Measurements from ENCODE around the gene ZNF536. TPM values are rescaled to one million over a fixed set of nuclear protein-coding genes. Genes with fewer than 3 reads are reported as not detected.

The ZNF536 gene
- total RNA-seq, 1 experiment from 2014 or later, result not detected

DNA sequence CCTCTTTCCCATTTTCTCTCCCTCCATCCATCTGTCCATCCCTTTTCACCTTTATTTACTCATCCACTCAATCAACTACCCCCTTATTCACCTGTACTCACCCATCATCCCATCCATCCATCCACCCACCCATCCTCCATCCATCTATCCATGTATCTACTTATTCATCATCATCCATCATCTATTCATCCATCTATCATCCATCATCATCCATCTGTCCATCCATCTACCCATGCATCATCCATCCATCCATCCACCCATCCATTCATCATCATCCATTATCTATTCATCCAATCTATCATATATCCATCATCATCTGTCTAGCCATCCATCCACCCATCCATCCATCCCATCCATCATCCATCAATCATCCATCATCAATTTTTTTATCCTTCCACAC, 48.3 kb upstream of the ZNF536 start:
- H3F3A ChIP-seq (ENCODE audit: low read length, unreplicated experiment), result no peaks in the 10 kb centered on the region
- no peaks in the 10 kb centered on the region for H3K27me3 ChIP-seq (ENCODE audit: low read length)
- no peaks in the 10 kb centered on the region for H3K36me3 ChIP-seq (ENCODE audit: low read depth, low read length)
- H3K4me2 ChIP-seq (ENCODE audit: low read length), result no peak overlapping the region
- no peaks in the 10 kb centered on the region for H3K9me3 ChIP-seq (ENCODE audit: low read length)
- no peak overlapping the region for H3K27ac ChIP-seq (ENCODE audit: low read length)
- no peak overlapping the region for H2AFZ ChIP-seq (ENCODE audit: low read length)
- no peaks in the 10 kb centered on the region for H3K79me2 ChIP-seq (ENCODE audit: low read length)
- no TSS peak for BruUV-seq (replicated peaks)
- TF ChIP-seq, protein P1, sequence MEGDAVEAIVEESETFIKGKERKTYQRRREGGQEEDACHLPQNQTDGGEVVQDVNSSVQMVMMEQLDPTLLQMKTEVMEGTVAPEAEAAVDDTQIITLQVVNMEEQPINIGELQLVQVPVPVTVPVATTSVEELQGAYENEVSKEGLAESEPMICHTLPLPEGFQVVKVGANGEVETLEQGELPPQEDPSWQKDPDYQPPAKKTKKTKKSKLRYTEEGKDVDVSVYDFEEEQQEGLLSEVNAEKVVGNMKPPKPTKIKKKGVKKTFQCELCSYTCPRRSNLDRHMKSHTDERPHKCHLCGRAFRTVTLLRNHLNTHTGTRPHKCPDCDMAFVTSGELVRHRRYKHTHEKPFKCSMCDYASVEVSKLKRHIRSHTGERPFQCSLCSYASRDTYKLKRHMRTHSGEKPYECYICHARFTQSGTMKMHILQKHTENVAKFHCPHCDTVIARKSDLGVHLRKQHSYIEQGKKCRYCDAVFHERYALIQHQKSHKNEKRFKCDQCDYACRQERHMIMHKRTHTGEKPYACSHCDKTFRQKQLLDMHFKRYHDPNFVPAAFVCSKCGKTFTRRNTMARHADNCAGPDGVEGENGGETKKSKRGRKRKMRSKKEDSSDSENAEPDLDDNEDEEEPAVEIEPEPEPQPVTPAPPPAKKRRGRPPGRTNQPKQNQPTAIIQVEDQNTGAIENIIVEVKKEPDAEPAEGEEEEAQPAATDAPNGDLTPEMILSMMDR (conservative IDR thresholded peaks at IDR 0.05; ENCODE audit: low read depth, low read length), result no peak
- TF ChIP-seq EZH2phosphoT487 (IDR thresholded peaks at IDR 0.05; ENCODE audit: borderline replicate concordance, low read length), result no peak
- no peak for TF ChIP-seq EZH2 (IDR thresholded peaks at IDR 0.05; ENCODE audit: low read length, unreplicated experiment)
- H3K4me1 ChIP-seq (ENCODE audit: insufficient read depth, low read length), result no peaks in the 10 kb centered on the region
- H3K9me2 ChIP-seq (replicated peaks; ENCODE audit: low read length), result no peaks in the 10 kb centered on the region
- ChIA-PET CTCF (no interaction called here), POLR2A (ENCODE audit: unreplicated experiment) (no interaction called here)
- no peak overlapping the region for H3K9ac ChIP-seq (ENCODE audit: low read length)
- no peak for ATAC-seq
- no peak overlapping the region for H3K4me3 ChIP-seq (ENCODE audit: low read length)
- no peak for DNase-seq
- intact Hi-C loops (cut with micrococcal nuclease), result no loop called here
- no peaks in the 10 kb centered on the region for H4K20me1 ChIP-seq (ENCODE audit: low read length)

DNA sequence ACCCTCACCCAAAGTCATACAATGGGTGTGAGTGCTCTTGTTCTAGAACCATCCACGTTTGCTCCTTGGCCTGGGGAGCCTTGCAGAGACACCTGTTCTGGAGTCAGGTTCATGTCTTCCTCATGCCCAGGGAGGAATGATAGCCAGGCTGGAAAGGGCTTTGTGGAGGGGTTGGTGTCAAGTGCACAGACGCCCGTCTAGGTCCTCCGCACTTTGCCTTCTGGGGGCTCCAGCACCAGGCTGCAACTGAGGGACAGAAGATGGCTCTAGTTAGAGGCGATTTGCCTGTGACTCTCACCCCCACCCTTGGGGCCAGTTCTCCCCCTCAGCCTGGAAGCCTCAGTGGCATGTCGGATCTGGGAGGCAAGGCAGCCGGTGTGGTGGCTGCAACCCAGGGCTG, 47.2 kb upstream of the ZNF536 start:
- Histone ChIP-seq H2AFZ (ENCODE audit: low read length) (no peak overlapping the region), H3K4me1 (ENCODE audit: insufficient read depth, low read length) (no peaks in the 10 kb centered on the region), H3K4me3 (ENCODE audit: low read length) (no peak overlapping the region), H3K9me3 (ENCODE audit: low read length) (no peaks in the 10 kb centered on the region), H3K79me2 (ENCODE audit: low read length) (no peaks in the 10 kb centered on the region), H3K27me3 (ENCODE audit: low read length) (no peaks in the 10 kb centered on the region), H3K27ac (ENCODE audit: low read length) (no peak overlapping the region), H3F3A (ENCODE audit: low read length, unreplicated experiment) (no peaks in the 10 kb centered on the region), H3K36me3 (ENCODE audit: low read depth, low read length) (no peaks in the 10 kb centered on the region), H3K4me2 (ENCODE audit: low read length) (no peak overlapping the region), H3K9me2 (replicated peaks; ENCODE audit: low read length) (no peaks in the 10 kb centered on the region), H4K20me1 (ENCODE audit: low read length) (no peaks in the 10 kb centered on the region), H3K9ac (ENCODE audit: low read length) (no peak overlapping the region)
- TF ChIP-seq EZH2 (IDR thresholded peaks at IDR 0.05; ENCODE audit: low read length, unreplicated experiment) (no peak), EZH2phosphoT487 (IDR thresholded peaks at IDR 0.05; ENCODE audit: borderline replicate concordance, low read length) (no peak)
- TF ChIP-seq, protein P1 (conservative IDR thresholded peaks at IDR 0.05; ENCODE audit: low read depth, low read length), result no peak
- ChIA-PET POLR2A (ENCODE audit: unreplicated experiment) (no interaction called here), CTCF (no interaction called here)
- DNase-seq, result no peak
- no TSS peak for BruUV-seq (replicated peaks)
- no peak for ATAC-seq
- intact Hi-C loops (cut with micrococcal nuclease), result no loop called here

DNA sequence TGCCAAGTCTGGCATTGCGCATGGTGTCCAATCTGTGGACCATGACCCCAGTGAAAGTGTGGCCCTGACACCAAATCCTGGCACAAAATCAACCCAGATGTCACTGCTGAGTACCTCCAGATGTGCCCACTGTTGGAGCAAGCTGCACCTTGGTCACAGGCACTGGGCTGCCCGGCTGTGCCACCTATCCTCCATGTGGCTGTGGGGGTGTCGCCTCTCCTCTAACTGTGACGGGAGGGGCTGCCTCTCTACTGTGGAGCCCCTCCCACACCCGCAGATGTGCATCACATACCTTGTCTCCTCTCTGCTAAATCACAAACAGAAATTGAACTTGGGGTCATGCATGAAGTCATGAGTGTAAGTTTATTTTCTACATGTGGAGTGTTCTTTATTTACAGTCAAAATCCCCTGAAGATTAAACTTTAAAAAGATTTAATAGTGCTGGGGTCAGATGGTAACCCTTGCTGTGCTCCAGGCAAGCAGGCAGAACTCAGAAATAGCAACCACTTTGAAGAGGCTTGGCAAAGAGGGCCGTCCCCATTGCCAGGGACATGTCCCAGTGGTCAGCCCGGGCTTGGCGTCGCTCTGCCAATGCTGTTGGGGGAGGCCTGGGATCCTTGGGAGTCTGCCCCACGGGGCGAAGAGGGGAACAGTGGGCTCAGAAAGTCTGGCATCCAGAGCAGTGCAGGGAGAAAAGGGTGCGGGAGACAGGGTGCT, 46.4 kb upstream of the ZNF536 start:
- Histone ChIP-seq H3K36me3 (ENCODE audit: low read depth, low read length) (no peaks in the 10 kb centered on the region), H3K27ac (ENCODE audit: low read length) (no peak overlapping the region), H4K20me1 (ENCODE audit: low read length) (no peaks in the 10 kb centered on the region), H3K4me3 (ENCODE audit: low read length) (no peak overlapping the region), H2AFZ (ENCODE audit: low read length) (no peak overlapping the region), H3K9ac (ENCODE audit: low read length) (no peak overlapping the region), H3F3A (ENCODE audit: low read length, unreplicated experiment) (no peaks in the 10 kb centered on the region), H3K79me2 (ENCODE audit: low read length) (no peaks in the 10 kb centered on the region), H3K4me1 (ENCODE audit: insufficient read depth, low read length) (no peaks in the 10 kb centered on the region), H3K27me3 (ENCODE audit: low read length) (no peaks in the 10 kb centered on the region), H3K9me3 (ENCODE audit: low read length) (no peaks in the 10 kb centered on the region), H3K4me2 (ENCODE audit: low read length) (no peak overlapping the region), H3K9me2 (replicated peaks; ENCODE audit: low read length) (no peaks in the 10 kb centered on the region)
- BruUV-seq (replicated peaks), result no TSS peak
- TF ChIP-seq EZH2 (IDR thresholded peaks at IDR 0.05; ENCODE audit: low read length, unreplicated experiment) (no peak), EZH2phosphoT487 (IDR thresholded peaks at IDR 0.05; ENCODE audit: borderline replicate concordance, low read length) (no peak)
- TF ChIP-seq, protein P1 (conservative IDR thresholded peaks at IDR 0.05; ENCODE audit: low read depth, low read length), result no peak
- DNase-seq, result no peak
- CTCF ChIA-PET, result no interaction called here
- intact Hi-C loops (cut with micrococcal nuclease), result no loop called here
- ATAC-seq, result no peak
- POLR2A ChIA-PET (ENCODE audit: unreplicated experiment), result no interaction called here
